ENCODE results near the gene OGDH. TPM values are rescaled to one million over a fixed set of nuclear protein-coding genes. Genes with fewer than 3 reads are reported as not detected.

The OGDH gene
- total and polyA plus RNA-seq, 10 of the 15 experiments (the other 5 are each of a cell fraction or from before 2014, with no cell fraction given): 4.1 to 103 (median 48.4) TPM

DNA sequence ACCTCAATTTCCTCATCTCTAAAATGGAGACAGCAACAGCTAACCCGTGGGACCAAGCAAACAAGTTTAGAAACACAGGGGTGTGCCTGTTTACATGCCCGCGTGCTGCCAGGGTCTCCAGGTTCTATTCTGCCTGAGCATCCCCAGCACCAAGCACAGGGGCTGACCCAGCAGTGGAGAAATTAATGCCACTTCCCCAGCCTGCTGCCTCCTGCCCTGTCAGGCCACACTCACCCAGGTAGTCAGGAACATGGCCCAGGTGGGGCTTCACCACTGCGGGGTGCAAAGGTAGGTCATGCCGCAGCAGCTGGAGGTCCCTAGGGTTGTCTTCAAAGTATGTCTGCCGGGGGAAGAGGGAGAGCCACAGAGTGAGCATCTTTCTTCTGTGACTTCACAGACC is 38.5 kb upstream of the OGDH start (continued):
- TF ChIP-seq, protein P1, sequence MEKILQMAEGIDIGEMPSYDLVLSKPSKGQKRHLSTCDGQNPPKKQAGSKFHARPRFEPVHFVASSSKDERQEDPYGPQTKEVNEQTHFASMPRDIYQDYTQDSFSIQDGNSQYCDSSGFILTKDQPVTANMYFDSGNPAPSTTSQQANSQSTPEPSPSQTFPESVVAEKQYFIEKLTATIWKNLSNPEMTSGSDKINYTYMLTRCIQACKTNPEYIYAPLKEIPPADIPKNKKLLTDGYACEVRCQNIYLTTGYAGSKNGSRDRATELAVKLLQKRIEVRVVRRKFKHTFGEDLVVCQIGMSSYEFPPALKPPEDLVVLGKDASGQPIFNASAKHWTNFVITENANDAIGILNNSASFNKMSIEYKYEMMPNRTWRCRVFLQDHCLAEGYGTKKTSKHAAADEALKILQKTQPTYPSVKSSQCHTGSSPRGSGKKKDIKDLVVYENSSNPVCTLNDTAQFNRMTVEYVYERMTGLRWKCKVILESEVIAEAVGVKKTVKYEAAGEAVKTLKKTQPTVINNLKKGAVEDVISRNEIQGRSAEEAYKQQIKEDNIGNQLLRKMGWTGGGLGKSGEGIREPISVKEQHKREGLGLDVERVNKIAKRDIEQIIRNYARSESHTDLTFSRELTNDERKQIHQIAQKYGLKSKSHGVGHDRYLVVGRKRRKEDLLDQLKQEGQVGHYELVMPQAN (conservative IDR thresholded peaks at IDR 0.05): no peak
- TF ChIP-seq, protein P2, sequence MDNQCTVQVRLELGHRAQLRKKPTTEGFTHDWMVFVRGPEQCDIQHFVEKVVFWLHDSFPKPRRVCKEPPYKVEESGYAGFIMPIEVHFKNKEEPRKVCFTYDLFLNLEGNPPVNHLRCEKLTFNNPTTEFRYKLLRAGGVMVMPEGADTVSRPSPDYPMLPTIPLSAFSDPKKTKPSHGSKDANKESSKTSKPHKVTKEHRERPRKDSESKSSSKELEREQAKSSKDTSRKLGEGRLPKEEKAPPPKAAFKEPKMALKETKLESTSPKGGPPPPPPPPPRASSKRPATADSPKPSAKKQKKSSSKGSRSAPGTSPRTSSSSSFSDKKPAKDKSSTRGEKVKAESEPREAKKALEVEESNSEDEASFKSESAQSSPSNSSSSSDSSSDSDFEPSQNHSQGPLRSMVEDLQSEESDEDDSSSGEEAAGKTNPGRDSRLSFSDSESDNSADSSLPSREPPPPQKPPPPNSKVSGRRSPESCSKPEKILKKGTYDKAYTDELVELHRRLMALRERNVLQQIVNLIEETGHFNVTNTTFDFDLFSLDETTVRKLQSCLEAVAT (IDR thresholded peaks at IDR 0.05): no peak
- TF ChIP-seq ZNF622 (IDR thresholded peaks at IDR 0.05) (no peak), TCF3 (IDR thresholded peaks at IDR 0.05; ENCODE audit: borderline replicate concordance, insufficient read depth, low read depth, low read length) (no peak), ZNF24 (IDR thresholded peaks at IDR 0.05) (no peak)

DNA sequence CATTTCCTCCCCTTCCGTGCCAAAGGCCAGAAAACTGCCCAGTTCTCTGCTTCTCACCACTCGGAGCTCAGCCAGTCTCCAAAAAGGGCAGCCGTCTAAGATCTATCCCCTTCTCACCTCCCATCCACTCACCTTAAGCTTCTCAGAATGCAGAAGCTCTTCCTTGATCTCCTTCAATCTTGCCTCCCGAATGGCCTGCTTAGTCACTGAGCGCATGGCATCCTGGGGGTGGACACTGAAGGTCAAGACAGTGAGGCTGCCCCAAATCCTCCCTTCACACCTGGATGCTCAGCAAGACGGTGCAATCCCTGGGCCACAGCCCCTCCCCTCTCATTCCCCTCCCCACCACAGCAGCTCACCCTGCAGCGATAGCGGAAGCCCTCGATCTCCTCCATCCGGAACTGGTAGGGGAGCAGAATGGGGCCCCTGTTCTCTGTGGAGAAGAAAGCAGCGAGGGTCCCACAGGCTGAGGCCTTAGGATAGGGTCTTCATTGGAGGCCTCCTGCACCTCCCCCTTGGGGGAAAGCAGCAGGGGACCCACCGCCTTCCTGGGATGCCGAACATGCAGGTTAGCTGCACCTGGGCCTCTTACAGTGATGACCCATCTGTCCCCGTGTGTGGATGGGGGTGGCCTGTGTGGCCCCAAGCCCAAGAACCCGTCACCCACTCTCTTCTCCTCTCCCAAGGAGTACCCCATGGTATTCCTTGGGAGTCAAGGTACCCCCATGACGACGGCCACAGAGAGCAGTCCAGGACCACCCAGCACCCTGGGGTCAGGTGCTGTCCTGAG is 37.5 kb upstream of the OGDH start:
- H3K4me2 ChIP-seq (ENCODE audit: control insufficient read depth, insufficient read depth): no peak overlapping the region

More for the DNA sequence above, 37.5 kb upstream of the OGDH start:
- Histone ChIP-seq H3K79me2 (ENCODE audit: control insufficient read depth, insufficient read depth, low read length) (peaks cover 25% of the 10 kb centered on the region), H3K9me3 (replicated peaks; ENCODE audit: control insufficient read depth, insufficient read depth, low read length) (no peaks in the 10 kb centered on the region), H2AFZ (ENCODE audit: control insufficient read depth, low read depth, low read length) (no peak overlapping the region), H3K4me3 (no peak overlapping the region), H3K36me3 (ENCODE audit: control insufficient read depth in 2 of 2, insufficient read depth in 2 of 2, low read length in 1 of 2) (peaks cover 44 to 66% of the 10 kb centered on the region in 2 experiments), H3K9ac (ENCODE audit: control insufficient read depth, insufficient read depth, low read length) (no peak overlapping the region), H4K20me1 (ENCODE audit: control insufficient read depth, insufficient read depth) (no peaks in the 10 kb centered on the region; the same call in 1 of the 2 replicates), H3K27ac (ENCODE audit: control insufficient read depth, insufficient read depth) (no peak overlapping the region), H3K27me3 (replicated peaks in 1 of 2; ENCODE audit: control insufficient read depth in 2 of 2, insufficient read depth in 2 of 2, low read length in 1 of 2) (no peaks in the 10 kb centered on the region), H3K4me1 (ENCODE audit: control insufficient read depth, insufficient read depth, low read length) (peaks cover 5% of the 10 kb centered on the region)
- POLR2A ChIA-PET: interaction anchor here (0.5 kb wide), 1 partner anchor 521 kb away, joined by 5 read pairs; no protein-coding TSS in a partner anchor
- no TSS peak for BruUV-seq (replicated peaks)
- in situ Hi-C loops (cut with MboI): no loop called here
- RAD21 ChIA-PET (ENCODE audit: unreplicated experiment): no interaction called here
- SMC1A ChIA-PET (ENCODE audit: uncharacterized antibody, unreplicated experiment): interaction anchor here (1.2 kb wide), 1 partner anchor 258 kb away, joined by 3 read pairs; no protein-coding TSS in a partner anchor
- no peak for DNase-seq (ENCODE audit: low read depth, low spot score)
- CTCF ChIA-PET: interaction anchor here (0.8 kb wide), 1 partner anchor 158 kb away, joined by 3 read pairs; no protein-coding TSS in a partner anchor
- no peak for TF ChIP-seq EP300 (IDR thresholded peaks at IDR 0.05; ENCODE audit: borderline replicate concordance in 1 of 2, control insufficient read depth in 1 of 2, low read depth in 2 of 2, low read length in 2 of 2)
- no peak for TF ChIP-seq SUPT20H (IDR thresholded peaks at IDR 0.05; ENCODE audit: borderline replicate concordance, control insufficient read depth, low read depth, low read length)
- intact Hi-C loops (cut with micrococcal nuclease; ENCODE audit: unreplicated experiment): no loop called here
- 89% methylated on average over 17 of the region's 17 CpGs for WGBS (ENCODE audit: insufficient coverage, insufficient replicate concordance, low lambda C conversion rate, missing lambda C conversion rate)
- no peak for FAIRE-seq
- ATAC-seq: no peak
